Pancreas (tissue), 10 donors: ENCODE data around the gene FBXW4. TPM values are rescaled to one million over a fixed set of nuclear protein-coding genes. Genes with fewer than 3 reads are reported as not detected.

Source experiments
- ATAC-seq, 4 donors: fragments of 200-7000 bp; cut with Tn5 transposase; one replicate each; pipeline versions ENCODE4 v1.8.0 to v1.9.1; 2020; ENCODE audit warnings: mild to moderate bottlenecking in 4 of 4, moderate library complexity in 4 of 4
- DNase-seq, 6 donors: peaks; one replicate each; pipeline ENCODE4 v3.0.0-alpha.2; 2020
- FAIRE-seq: peaks from 2 replicates; lab custom pipeline; 2012; peaks lifted over from hg19 to GRCh38; lab: Jason Lieb, UNC
- H3K27ac ChIP-seq, 4 donors: fragments of 200-600 bp; sonication (generic); 1 replicate in 3 of 4; 2 replicates in 1 of 4; pipeline versions ENCODE4 v1.5.0 to v1.8.0; 2020
- H3K27me3 ChIP-seq, 4 donors: fragments of 200-600 bp; one replicate each; pipeline ENCODE4 v1.8.0; 2021
- H3K36me3 ChIP-seq, 3 donors: fragments of 200-600 bp; sonication (generic) in 1 of 3; one replicate each; pipeline versions ENCODE4 v1.5.0 to v1.8.0; 2020 to 2021
- H3K4me1 ChIP-seq, 3 donors: fragments of 200-600 bp; one replicate each; pipeline ENCODE4 v1.8.0; 2021
- H3K4me3 ChIP-seq, 4 donors: fragments of 200-600 bp; sonication (generic) in 2 of 4; one replicate each; pipeline versions ENCODE4 v1.5.0 to v1.8.0; 2020 to 2021
- H3K9me3 ChIP-seq, 4 donors: fragments of 200-600 bp; one replicate each; pipeline ENCODE4 v1.8.0; 2021
- CTCF ChIP-seq, 4 donors: fragments of 200-600 bp; sonication (generic) in 3 of 4; IDR thresholded peaks; one replicate each; pipeline versions ENCODE4 v1.5.0 to v1.8.0; 2021; ENCODE audit warnings: antibody characterized with exemption in 4 of 4
- WGBS, 2 donors: extraction: QIAGEN DNeasy Blood & Tissue Kit; methylation state at CpG; one replicate each; pipeline ENCODE4 v1.1.7; 2013; 5-methylcytosine and 5-hydroxymethylcytosine counted together
- intact Hi-C, 3 donors: fragments of 100-400 bp; cut with DNase I; formaldehyde crosslinking; loops; one replicate each; pipeline versions ENCODE4 v1.11.1 to v1.14.2; 2022
- polyA plus RNA-seq, 2 donors: library from polyadenylated mRNA; stranded (reverse); fragments of 200-250 nt; gene quantifications; one replicate each; pipeline ENCODE4 v1.2.3, GENCODE V29; 2013
- total RNA-seq, 6 donors: library from RNA; stranded (reverse); fragmentation: NEBNext Ultra II Directional in 4 of 6; extraction: Animal tissue kit (Norgen Biotek cat#: 25700) in 4 of 6; gene quantifications; one replicate each; pipeline versions ENCODE4 v1.2.1 to v1.2.4, GENCODE V29; 2021 to 2023
- donor health status: healthy with polysubstance abuse.
- donor health status: DM: no; HTN: no; CAD: no; lungs with moderate emphysema.
- donor health status: DM: no; HTN: no; CAD: no.
- donor health status: control.
- donor health status: control.
- donor health status: Bipolar disorder and iron deficiency.
- donor health status: DM: yes; HTN: yes; CAD: no.
- donor health status: DM: no; HTN: no; CAD: no.
- donor health status: DM: no; HTN: no; CAD: no.
- donor health status: DM: yes; HTN: yes; CAD: no.

The FBXW4 gene
- total and polyA plus RNA-seq, 8 donors: 32.3 to 49.4 (median 40.0) TPM

- TF ChIP-seq CTCF (IDR thresholded peaks at IDR 0.05): no peak
- WGBS, 2 donors: 83 to 90% methylated on average over 16 of the region's 16 CpGs
- H3K27me3 ChIP-seq: no peaks in the 10 kb centered on the region
- H3K27ac ChIP-seq: no peak overlapping the region
- intact Hi-C loops: loop anchor here in 1 of 3 donors (10.0 kb wide), 1 partner anchor 164 kb away; the partner anchor contains the start of gene FGF8
- ATAC-seq (no peak), DNase-seq (no peak), FAIRE-seq (no peak)
- H3K4me3 ChIP-seq: no peak overlapping the region
- no peaks in the 10 kb centered on the region for H3K4me1 ChIP-seq
- H3K9me3 ChIP-seq: no peaks in the 10 kb centered on the region
- H3K36me3 ChIP-seq: peaks cover 0 to 17% (median 16%) of the 10 kb centered on the region in 3 donors
These were observed 83.7 kb downstream of the FBXW4 start for GRCh38 chr10:101611096-101611905.

GRCh38 chr10:101609481-101609880 lies 85.5 kb downstream of the FBXW4 start:
- TF ChIP-seq CTCF (IDR thresholded peaks at IDR 0.05): no peak
- no peak for FAIRE-seq
- DNase-seq: no peak
- WGBS, 2 donors: 90 to 94% methylated on average over 4 of the region's 4 CpGs
- intact Hi-C loops: no loop called here
- Histone ChIP-seq H3K9me3 (no peaks in the 10 kb centered on the region), H3K27ac (no peak overlapping the region), H3K27me3 (no peaks in the 10 kb centered on the region), H3K36me3 (peaks cover 0 to 23% (median 17%) of the 10 kb centered on the region in 3 donors), H3K4me1 (no peaks in the 10 kb centered on the region), H3K4me3 (no peak overlapping the region)
- ATAC-seq: no peak

GRCh38 chr10:101607124-101607523 lies 87.8 kb downstream of the FBXW4 start:
- H3K36me3 ChIP-seq: peaks cover 0 to 22% (median 17%) of the 10 kb centered on the region in 3 donors
- no peaks in the 10 kb centered on the region for H3K4me1 ChIP-seq
- no peak overlapping the region for H3K4me3 ChIP-seq
- 64 to 66% methylated on average over 2 of the region's 2 CpGs for WGBS, 2 donors
- intact Hi-C loops: no loop called here
- DNase-seq (no peak), FAIRE-seq (no peak), ATAC-seq (no peak)
- H3K27ac ChIP-seq: no peak overlapping the region
- no peak for TF ChIP-seq CTCF (IDR thresholded peaks at IDR 0.05)
- no peaks in the 10 kb centered on the region for H3K9me3 ChIP-seq
- H3K27me3 ChIP-seq: no peaks in the 10 kb centered on the region

GRCh38 chr10:101602761-101603398 lies 92.1 kb downstream of the FBXW4 start:
- H3K9me3 ChIP-seq: no peaks in the 10 kb centered on the region
- no peak overlapping the region for H3K27ac ChIP-seq
- FAIRE-seq (no peak), DNase-seq (peak in 5 of 6 donors; percentile 32 to 84 (median 62)), ATAC-seq (peak; percentile 74 to 89 (median 88))
- peaks cover 0 to 9% (median 0%) of the 10 kb centered on the region in 3 donors for H3K36me3 ChIP-seq
- WGBS, 2 donors: 47 to 51% methylated on average over 6 of the region's 6 CpGs
- H3K27me3 ChIP-seq: no peaks in the 10 kb centered on the region
- TF ChIP-seq CTCF (IDR thresholded peaks at IDR 0.05): peak; percentile 49 to 61 (median 55)
- H3K4me1 ChIP-seq: no peaks in the 10 kb centered on the region
- no peak overlapping the region for H3K4me3 ChIP-seq
- intact Hi-C loops: loop anchor here in 1 of 3 donors (5.0 kb wide), 1 partner anchor 179 kb away; the partner anchor contains the start of gene NPM3
